Dedifferentiated amniotic fluid mesenchymal stem cell (primary cell): ENCODE results near the gene CTNNA3.

ENCODE experiments used
- DNase-seq: peaks from one replicate; pipeline ENCODE4 v3.0.0-alpha.2; 2016; ENCODE audit errors: extremely low spot score

CTNNA3 gene

GRCh38 chr10:67015225-67015624 is 680.8 kb downstream of the CTNNA3 start:
- peak; percentile 36 for DNase-seq

GRCh38 chr10:67011981-67012380 is 684.0 kb downstream of the CTNNA3 start:
- no peak for DNase-seq

GRCh38 chr10:67011480-67011879 is 684.5 kb downstream of the CTNNA3 start:
- no peak for DNase-seq

- no peak for DNase-seq
Measured at GRCh38 chr10:67005981-67006380, 690.0 kb downstream of the CTNNA3 start.

GRCh38 chr10:67004690-67005089 is 691.3 kb downstream of the CTNNA3 start:
- no peak for DNase-seq

- no peak for DNase-seq
Measured at GRCh38 chr10:66999762-67000545, 696.0 kb downstream of the CTNNA3 start.

GRCh38 chr10:66996996-66997395 is 699.0 kb downstream of the CTNNA3 start:
- no peak for DNase-seq

- DNase-seq: no peak
Measured at GRCh38 chr10:66990143-66990830, 705.7 kb downstream of the CTNNA3 start.

- no peak for DNase-seq
Measured at GRCh38 chr10:66983475-66983818, 712.5 kb downstream of the CTNNA3 start.

- DNase-seq: no peak
Measured at GRCh38 chr10:66982792-66983474, 713.1 kb downstream of the CTNNA3 start.

GRCh38 chr10:66982053-66982420 is 714.0 kb downstream of the CTNNA3 start:
- no peak for DNase-seq

- no peak for DNase-seq
Measured at GRCh38 chr10:66981361-66982052, 714.5 kb downstream of the CTNNA3 start.

- no peak for DNase-seq
Measured at GRCh38 chr10:66980246-66980815, 715.7 kb downstream of the CTNNA3 start.

GRCh38 chr10:66964946-66965345 is 731.0 kb downstream of the CTNNA3 start:
- DNase-seq: no peak

GRCh38 chr10:66958466-66958865 is 737.5 kb downstream of the CTNNA3 start:
- DNase-seq: no peak

GRCh38 chr10:66951896-66952295 is 744.1 kb downstream of the CTNNA3 start:
- DNase-seq: no peak

- no peak for DNase-seq
Measured at GRCh38 chr10:66943590-66943989, 752.4 kb downstream of the CTNNA3 start.

GRCh38 chr10:66942407-66942806 is 753.6 kb downstream of the CTNNA3 start:
- no peak for DNase-seq

GRCh38 chr10:66941491-66941890 is 754.5 kb downstream of the CTNNA3 start:
- DNase-seq: no peak

GRCh38 chr10:66940965-66941364 is 755.0 kb downstream of the CTNNA3 start:
- DNase-seq: no peak

GRCh38 chr10:66934711-66935110 is 761.3 kb downstream of the CTNNA3 start:
- DNase-seq: no peak

- no peak for DNase-seq
Measured at GRCh38 chr10:66931949-66932343, 764.0 kb downstream of the CTNNA3 start.
